Activated naive CD8-positive, alpha-beta T cell treated with anti-CD3 and anti-CD28 coated beads for 36 hours (primary cell): Measurements from ENCODE around the gene TAGAP. TPM values are rescaled to one million over a fixed set of nuclear protein-coding genes. Genes with fewer than 3 reads are reported as not detected.
"Not testable (repeated sequence)": the region's sequence is repeated elsewhere in the genome, so short reads cannot be mapped to it uniquely, and the experiment has no call there.

ENCODE experiments used
- DNase-seq: peaks from one replicate; pipeline ENCODE4 v3.0.0; 2021
- H3K27ac Mint-ChIP-seq: one replicate; pipeline ENCODE4 v1.8.0; 2022; ENCODE audit warnings: mild to moderate bottlenecking, moderate library complexity, mixed read lengths
- H3K27me3 Mint-ChIP-seq: one replicate; pipeline ENCODE4 v1.8.0; 2022; ENCODE audit warnings: mild to moderate bottlenecking, mixed read lengths
- H3K36me3 Mint-ChIP-seq: one replicate; pipeline ENCODE4 v1.8.0; 2021; ENCODE audit warnings: mild to moderate bottlenecking, mixed read lengths
- H3K4me1 Mint-ChIP-seq: one replicate; pipeline ENCODE4 v1.8.0; 2021; ENCODE audit warnings: mixed read lengths
- H3K4me3 Mint-ChIP-seq: one replicate; pipeline ENCODE4 v1.8.0; 2022; ENCODE audit warnings: mild to moderate bottlenecking, moderate library complexity, mixed read lengths
- H3K9me3 Mint-ChIP-seq: one replicate; pipeline ENCODE4 v1.8.0; 2022; ENCODE audit warnings: mixed read lengths
- total RNA-seq, 2 experiments: library from RNA; stranded (reverse); gene quantifications; one replicate each; pipeline ENCODE4 v1.2.3, GENCODE V29; 2021

TAGAP gene
- total RNA-seq, 2 experiments from 2014 or later: 167 to 175 TPM

- peaks cover 68% of the 10 kb centered on the region for H3K4me1 Mint-ChIP-seq
- H3K27ac Mint-ChIP-seq: peak overlapping the region; percentile 96
- H3K9me3 Mint-ChIP-seq: peaks cover 1% of the 10 kb centered on the region
- peaks cover 4% of the 10 kb centered on the region for H3K27me3 Mint-ChIP-seq
- peak; percentile 69 for DNase-seq
- H3K4me3 Mint-ChIP-seq: peak overlapping the region; percentile 91
- H3K36me3 Mint-ChIP-seq: peaks cover 80% of the 10 kb centered on the region
These were observed 2.6 kb downstream of the TAGAP start for GRCh38 chr6:159042003-159042825.

DNA sequence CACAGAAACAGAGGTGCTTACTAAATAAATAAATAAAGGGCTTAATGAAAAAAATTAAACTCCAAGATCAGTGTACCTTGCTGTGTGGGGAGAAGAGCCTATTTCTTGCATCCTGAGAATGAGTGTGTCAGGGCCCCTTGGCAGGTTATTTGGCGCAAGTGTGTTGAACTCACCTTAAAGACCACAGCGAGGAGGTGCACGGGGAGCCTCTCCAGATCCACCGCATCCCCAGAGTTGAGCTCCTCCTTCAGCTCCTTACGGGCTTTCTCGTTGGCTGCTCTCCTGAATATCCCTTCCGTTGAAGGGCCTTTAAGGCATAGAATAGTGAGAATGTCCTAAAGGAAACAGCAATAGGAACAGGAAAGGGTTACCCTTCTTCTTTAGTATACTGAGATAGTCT, 3.6 kb downstream of the TAGAP start:
- Mint-ChIP-seq H3K4me3 (peak overlapping the region; percentile 91), H3K9me3 (no peaks in the 10 kb centered on the region), H3K4me1 (peaks cover 71% of the 10 kb centered on the region), H3K27me3 (peaks cover 4% of the 10 kb centered on the region), H3K27ac (peak overlapping the region; percentile 96), H3K36me3 (peaks cover 89% of the 10 kb centered on the region)
- no peak for DNase-seq

GRCh38 chr6:159039885-159040258, 4.9 kb downstream of the TAGAP start:
- H3K9me3 Mint-ChIP-seq: no peaks in the 10 kb centered on the region
- peaks cover 4% of the 10 kb centered on the region for H3K27me3 Mint-ChIP-seq
- H3K4me3 Mint-ChIP-seq: peak overlapping the region; percentile 91
- no peak for DNase-seq
- peaks cover 99% of the 10 kb centered on the region for H3K36me3 Mint-ChIP-seq
- peaks cover 70% of the 10 kb centered on the region for H3K4me1 Mint-ChIP-seq
- peak overlapping the region; percentile 96 for H3K27ac Mint-ChIP-seq

DNA sequence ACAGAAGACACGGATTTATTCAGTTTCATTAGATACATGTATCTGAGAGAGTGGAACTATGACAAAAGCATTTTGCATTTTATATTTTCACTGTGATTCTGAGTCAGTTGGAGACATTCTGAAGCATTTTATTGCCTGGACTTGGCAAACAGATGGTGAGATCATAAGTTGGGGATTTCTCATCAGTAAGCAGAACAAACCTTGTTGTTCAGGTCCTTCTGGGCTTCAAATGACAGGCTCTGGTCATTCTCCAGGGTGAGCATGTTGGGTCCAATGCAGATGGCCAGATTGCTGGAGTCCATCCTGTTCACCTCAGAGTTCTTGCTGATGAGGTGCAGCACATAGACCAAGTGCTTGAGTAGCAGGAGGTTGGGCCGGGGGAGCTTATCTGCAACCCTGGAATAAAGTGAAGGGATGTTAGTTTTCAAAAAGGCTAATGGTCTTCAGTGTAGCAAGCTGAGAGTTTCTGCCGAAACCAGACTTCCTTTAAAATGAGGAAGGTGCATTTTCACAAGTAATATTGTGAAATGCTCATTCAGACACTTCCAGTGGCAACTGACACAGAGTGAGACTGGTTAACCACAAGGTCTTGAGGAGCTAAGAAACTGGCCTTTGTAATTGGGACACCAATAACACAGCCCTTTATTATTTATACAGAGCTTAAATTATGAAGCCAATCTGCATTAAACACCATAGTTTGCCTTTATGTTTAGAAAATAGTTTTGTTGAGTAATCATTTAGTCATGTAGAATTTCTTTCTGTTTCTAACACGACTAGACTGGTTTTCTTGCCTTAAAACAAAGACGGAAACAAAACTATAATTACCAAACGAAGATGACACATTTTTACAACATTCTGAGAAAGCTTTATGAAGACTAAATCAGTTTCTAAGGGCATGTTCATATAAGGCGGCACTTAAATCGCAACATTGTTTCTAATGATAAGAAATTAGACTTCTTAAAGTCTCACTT, 5.6 kb downstream of the TAGAP start:
- peaks cover 73% of the 10 kb centered on the region for H3K4me1 Mint-ChIP-seq
- H3K4me3 Mint-ChIP-seq: peak overlapping the region; percentile 91
- DNase-seq: no peak
- peaks cover 4% of the 10 kb centered on the region for H3K27me3 Mint-ChIP-seq
- H3K36me3 Mint-ChIP-seq: peaks cover 94% of the 10 kb centered on the region
- peak overlapping the region; percentile 96 for H3K27ac Mint-ChIP-seq
- no peaks in the 10 kb centered on the region for H3K9me3 Mint-ChIP-seq

- peaks cover 85% of the 10 kb centered on the region for H3K36me3 Mint-ChIP-seq
These were observed 6.5 kb downstream of the TAGAP start for GRCh38 chr6:159038318-159038717.

DNA sequence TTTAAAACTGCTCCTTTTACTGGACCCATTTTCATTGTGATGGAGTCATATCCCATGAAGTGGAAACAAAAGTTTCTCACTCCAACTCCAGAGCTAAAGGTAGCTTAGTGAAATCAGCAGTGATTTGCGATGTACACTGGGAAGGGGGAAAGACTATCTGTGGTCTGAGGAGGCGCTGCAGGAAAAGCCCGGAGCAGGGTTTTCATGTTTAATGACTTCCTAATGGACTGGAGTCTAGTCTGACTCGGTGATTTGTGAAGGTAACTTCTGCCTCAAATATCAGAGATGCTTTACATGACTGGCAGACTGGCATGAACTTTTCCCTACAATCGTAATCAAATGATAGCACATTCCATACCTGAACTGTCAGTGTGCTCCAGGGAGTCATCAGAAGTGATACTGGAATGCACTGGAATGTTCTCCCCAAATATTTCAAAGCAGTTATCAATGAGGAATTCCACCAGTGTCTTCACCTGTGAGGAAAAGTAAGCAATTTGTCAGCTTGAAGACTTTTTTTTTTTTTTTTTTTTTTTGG, 7.0 kb downstream of the TAGAP start:
- peaks cover 82% of the 10 kb centered on the region for H3K4me1 Mint-ChIP-seq
- H3K4me3 Mint-ChIP-seq: peak overlapping the region; percentile 66
- H3K9me3 Mint-ChIP-seq: no peaks in the 10 kb centered on the region
- H3K27ac Mint-ChIP-seq: peak overlapping the region; percentile 85
- no peak for DNase-seq
- peaks cover 80% of the 10 kb centered on the region for H3K36me3 Mint-ChIP-seq
- no peaks in the 10 kb centered on the region for H3K27me3 Mint-ChIP-seq

More at GRCh38 chr6:159038318-159038717, 6.5 kb downstream of the TAGAP start:
- not testable (repeated sequence) for H3K27me3 Mint-ChIP-seq, DNase-seq, H3K9me3 Mint-ChIP-seq
- H3K4me3 Mint-ChIP-seq: peak overlapping the region; percentile 66
- H3K4me1 Mint-ChIP-seq: peaks cover 78% of the 10 kb centered on the region
- peak overlapping the region; percentile 85 for H3K27ac Mint-ChIP-seq

DNA sequence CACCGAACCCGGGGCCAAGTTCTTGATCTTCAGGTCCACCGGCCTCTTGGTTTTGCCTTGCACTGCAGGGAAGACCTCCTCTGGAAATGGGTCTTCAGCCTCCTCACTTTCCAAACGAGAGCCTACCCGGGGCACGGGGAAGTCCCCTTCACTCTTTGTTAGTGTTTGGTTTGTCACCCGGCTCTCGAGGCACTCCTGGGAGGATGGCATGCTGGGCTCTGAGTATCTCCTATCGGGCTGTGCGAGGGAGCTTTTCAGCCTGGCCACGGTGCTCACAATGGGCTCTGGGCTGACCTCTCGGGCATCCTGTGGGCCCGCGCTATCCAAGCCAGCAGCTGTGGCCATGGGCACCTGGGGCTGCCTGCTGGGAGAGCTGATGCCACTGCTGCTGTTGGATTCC, 8.1 kb downstream of the TAGAP start:
- Mint-ChIP-seq H3K27ac (peak overlapping the region; percentile 70), H3K27me3 (no peaks in the 10 kb centered on the region), H3K4me1 (peaks cover 73% of the 10 kb centered on the region), H3K9me3 (no peaks in the 10 kb centered on the region), H3K36me3 (peaks cover 69% of the 10 kb centered on the region), H3K4me3 (peak overlapping the region; percentile 58)
- no peak for DNase-seq

DNA sequence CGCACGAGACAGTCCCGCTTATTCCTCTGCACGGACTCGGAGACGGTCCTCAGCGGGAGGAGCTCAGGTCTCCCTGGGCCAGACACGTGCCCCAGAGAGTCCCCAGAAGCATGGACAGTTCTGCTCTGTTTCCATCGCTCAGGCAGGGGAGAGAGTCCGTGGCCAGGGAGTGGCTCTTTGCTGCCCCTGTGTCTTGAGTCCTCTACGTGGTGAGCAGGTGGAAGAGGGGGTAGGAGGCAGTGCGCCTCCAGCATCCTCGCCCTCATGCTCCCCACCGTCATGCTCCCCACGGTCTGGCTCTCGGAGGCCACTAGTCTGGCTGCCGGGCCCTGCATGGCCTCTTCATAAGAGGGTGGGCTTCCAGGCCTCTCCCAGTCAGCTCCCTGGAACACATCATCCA, 8.9 kb downstream of the TAGAP start:
- peaks cover 67% of the 10 kb centered on the region for H3K4me1 Mint-ChIP-seq
- no peak for DNase-seq
- peak overlapping the region; percentile 70 for H3K27ac Mint-ChIP-seq
- no peaks in the 10 kb centered on the region for H3K9me3 Mint-ChIP-seq
- no peaks in the 10 kb centered on the region for H3K27me3 Mint-ChIP-seq
- H3K4me3 Mint-ChIP-seq: peak overlapping the region; percentile 20
- peaks cover 61% of the 10 kb centered on the region for H3K36me3 Mint-ChIP-seq

DNA sequence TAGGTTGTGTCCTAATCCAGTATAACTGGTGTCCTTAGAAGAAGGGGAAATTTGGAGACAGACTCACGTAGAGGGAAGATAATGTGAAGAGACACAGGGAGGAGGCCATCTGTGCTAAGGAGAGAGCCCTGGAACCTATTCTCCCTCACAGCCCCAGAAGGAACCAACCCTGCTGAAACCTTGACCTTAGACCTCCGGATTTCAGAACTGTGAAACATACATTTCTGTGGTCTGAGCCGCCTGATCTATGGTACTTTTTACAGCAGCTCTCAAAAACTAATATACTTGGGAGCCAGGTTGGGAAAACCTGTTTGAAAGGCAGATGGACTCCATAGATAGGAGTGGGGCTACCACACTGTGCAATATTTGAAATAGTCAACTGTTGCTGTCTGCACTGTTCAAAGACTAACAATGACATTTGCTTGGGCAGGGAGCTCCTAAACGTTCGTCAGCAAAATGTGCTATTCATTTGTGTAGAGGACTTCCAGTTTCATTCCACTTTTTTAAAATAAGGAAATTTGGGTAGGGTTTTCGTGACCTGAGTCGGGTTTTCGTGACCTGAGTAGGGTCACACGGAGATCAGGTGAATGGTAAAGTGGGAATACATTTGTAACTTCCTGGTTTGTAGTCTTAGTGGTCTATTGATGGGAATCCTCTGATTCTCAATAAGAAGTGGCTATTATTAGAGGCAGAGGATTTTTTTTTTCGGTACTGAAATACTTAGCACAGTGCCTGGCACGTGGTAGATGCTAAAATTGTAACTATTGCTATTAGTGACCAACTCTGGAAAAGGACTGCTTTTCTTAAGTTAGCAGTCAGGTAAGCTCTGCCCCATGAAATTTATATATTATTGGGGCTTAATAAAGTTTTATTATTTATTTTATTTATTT, 11.4 kb downstream of the TAGAP start:
- Mint-ChIP-seq H3K36me3 (peaks cover 36% of the 10 kb centered on the region), H3K9me3 (no peaks in the 10 kb centered on the region), H3K27me3 (no peaks in the 10 kb centered on the region), H3K4me3 (no peak overlapping the region), H3K27ac (peak overlapping the region; percentile 63), H3K4me1 (peaks cover 42% of the 10 kb centered on the region)
- DNase-seq: no peak

- H3K27me3 Mint-ChIP-seq: no peaks in the 10 kb centered on the region
- no peak for DNase-seq
- peaks cover 1% of the 10 kb centered on the region for H3K9me3 Mint-ChIP-seq
- peaks cover 28% of the 10 kb centered on the region for H3K36me3 Mint-ChIP-seq
- no peak overlapping the region for H3K27ac Mint-ChIP-seq
- H3K4me3 Mint-ChIP-seq: no peak overlapping the region
- H3K4me1 Mint-ChIP-seq: peaks cover 29% of the 10 kb centered on the region
These were observed 12.9 kb downstream of the TAGAP start for GRCh38 chr6:159031846-159032245.

- Mint-ChIP-seq H3K4me3 (no peak overlapping the region), H3K36me3 (peaks cover 22% of the 10 kb centered on the region), H3K9me3 (peaks cover 9% of the 10 kb centered on the region), H3K27ac (no peak overlapping the region), H3K4me1 (peaks cover 15% of the 10 kb centered on the region), H3K27me3 (no peaks in the 10 kb centered on the region)
- DNase-seq: no peak
These were observed 14.6 kb downstream of the TAGAP start for GRCh38 chr6:159030168-159030567.

DNA sequence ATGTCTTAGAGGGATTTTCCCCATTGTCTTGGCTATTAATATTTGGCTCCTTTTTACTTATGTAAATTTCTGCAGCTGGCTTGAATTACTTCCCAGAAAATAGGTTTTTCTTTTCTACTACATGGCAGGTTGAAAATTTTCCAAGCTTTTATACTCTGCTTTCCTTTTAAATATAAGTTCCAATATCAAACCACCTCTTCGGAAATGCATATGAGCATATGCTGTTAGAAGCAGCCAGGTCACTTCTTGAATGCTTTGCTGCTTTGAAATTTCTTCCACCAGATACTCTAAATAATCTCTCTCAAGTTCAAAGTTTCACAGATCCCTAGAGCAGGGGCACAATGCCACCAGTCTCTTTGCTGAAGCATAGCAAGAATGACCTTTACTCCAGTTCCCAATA, 19.6 kb downstream of the TAGAP start:
- not testable (repeated sequence) for H3K27ac Mint-ChIP-seq, H3K4me3 Mint-ChIP-seq

DNA sequence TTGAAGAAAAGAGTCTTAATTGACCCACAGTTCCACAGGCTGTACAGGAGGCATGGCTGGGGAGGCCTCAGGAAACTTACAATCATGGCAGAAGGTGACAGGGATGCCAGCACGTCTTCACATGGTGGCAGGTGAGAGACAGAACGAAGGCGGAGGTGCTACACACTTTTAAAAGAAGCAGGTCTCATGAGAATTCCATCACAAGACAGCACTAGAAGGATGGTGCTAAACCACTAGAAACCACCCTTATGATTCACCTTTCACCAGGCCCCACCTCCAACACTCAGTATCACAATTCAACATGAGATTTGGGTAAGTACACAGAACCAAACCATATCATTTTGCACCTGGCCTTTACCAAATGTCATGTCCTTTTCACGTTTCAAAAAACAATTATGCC, 20.9 kb downstream of the TAGAP start:
- peak; percentile 33 for DNase-seq
- Mint-ChIP-seq H3K27me3 (no peaks in the 10 kb centered on the region), H3K36me3 (peaks cover 58% of the 10 kb centered on the region), H3K9me3 (peaks cover 37% of the 10 kb centered on the region), H3K4me1 (peaks cover 22% of the 10 kb centered on the region), H3K4me3 (no peak overlapping the region), H3K27ac (peak overlapping the region; percentile 66)

More for the DNA sequence above, 19.6 kb downstream of the TAGAP start:
- not testable (repeated sequence) for H3K27me3 Mint-ChIP-seq, DNase-seq
- peaks cover 13% of the 10 kb centered on the region for H3K4me1 Mint-ChIP-seq
- H3K36me3 Mint-ChIP-seq: peaks cover 52% of the 10 kb centered on the region
- H3K9me3 Mint-ChIP-seq: peaks cover 35% of the 10 kb centered on the region

DNA sequence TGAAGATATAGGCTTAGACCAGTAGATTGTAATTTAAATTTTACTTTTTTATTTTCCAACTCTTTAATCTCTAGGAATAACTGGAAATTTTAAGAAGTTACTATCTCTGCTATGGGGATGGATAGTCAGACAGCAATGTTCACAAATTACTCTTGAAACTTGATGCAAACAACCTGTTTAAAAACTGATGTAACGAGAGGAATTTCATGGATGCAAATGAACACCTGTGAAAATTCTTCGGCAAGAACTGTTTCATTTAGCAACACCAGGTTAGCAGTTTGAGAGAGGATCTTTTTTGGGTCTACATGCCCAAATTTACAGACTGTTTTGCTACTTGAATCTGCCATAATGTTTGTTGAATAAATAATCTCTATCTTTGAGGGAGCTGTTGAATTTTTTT, 24.8 kb downstream of the TAGAP start:
- Mint-ChIP-seq H3K9me3 (peaks cover 26% of the 10 kb centered on the region), H3K27me3 (no peaks in the 10 kb centered on the region), H3K27ac (no peak overlapping the region), H3K36me3 (peaks cover 49% of the 10 kb centered on the region), H3K4me3 (no peak overlapping the region), H3K4me1 (peaks cover 45% of the 10 kb centered on the region)
- DNase-seq: no peak
